Measurements from ENCODE around the gene RIMBP2. TPM values are rescaled to one million over a fixed set of nuclear protein-coding genes. Genes with fewer than 3 reads are reported as not detected.

RIMBP2 gene
- total RNA-seq, 1 experiment from 2014 or later: 0.95 TPM

- TF ChIP-seq EZH2 (IDR thresholded peaks at IDR 0.05; ENCODE audit: borderline replicate concordance, low read depth, low read length, poor library complexity, severe bottlenecking): no peak
- TF ChIP-seq CTCF (conservative IDR thresholded peaks at IDR 0.05; ENCODE audit: low read depth, low read length): no peak
- Histone ChIP-seq H3K4me1 (ENCODE audit: insufficient read depth, low read length, poor library complexity, severe bottlenecking) (no peaks in the 10 kb centered on the region), H3K9me3 (ENCODE audit: low read depth, low read length, poor library complexity, severe bottlenecking) (peaks cover 2% of the 10 kb centered on the region), H3K36me3 (ENCODE audit: insufficient read depth, low read length, poor library complexity, severe bottlenecking) (no peaks in the 10 kb centered on the region), H3K4me3 (ENCODE audit: low read depth, low read length, poor library complexity, severe bottlenecking) (no peak overlapping the region), H3K27ac (ENCODE audit: low read depth, low read length, poor library complexity, severe bottlenecking) (no peak overlapping the region), H3K27me3 (replicated peaks; ENCODE audit: insufficient read depth, low read depth, low read length, poor library complexity) (peaks cover 59% of the 10 kb centered on the region)
- BruUV-seq (replicated peaks): no TSS peak
- intact Hi-C loops (cut with micrococcal nuclease; ENCODE audit: unreplicated experiment): no loop called here
- no peak for DNase-seq (ENCODE audit: low spot score)
- ChIA-PET CTCF (no interaction called here), POLR2A (ENCODE audit: low non-redundant PET) (no interaction called here)
Observed at GRCh38 chr12:130593056-130593455, 123.0 kb downstream of the RIMBP2 start.

- H3K4me1 ChIP-seq (ENCODE audit: insufficient read depth, low read length, poor library complexity, severe bottlenecking): no peaks in the 10 kb centered on the region
- intact Hi-C loops (cut with micrococcal nuclease; ENCODE audit: unreplicated experiment): no loop called here
- H3K27me3 ChIP-seq (replicated peaks; ENCODE audit: insufficient read depth, low read depth, low read length, poor library complexity): peaks cover 59% of the 10 kb centered on the region
- no peak overlapping the region for H3K4me3 ChIP-seq (ENCODE audit: low read depth, low read length, poor library complexity, severe bottlenecking)
- no peak for DNase-seq (ENCODE audit: low spot score)
- no peaks in the 10 kb centered on the region for H3K36me3 ChIP-seq (ENCODE audit: insufficient read depth, low read length, poor library complexity, severe bottlenecking)
- H3K9me3 ChIP-seq (ENCODE audit: low read depth, low read length, poor library complexity, severe bottlenecking): no peaks in the 10 kb centered on the region
- TF ChIP-seq EZH2 (IDR thresholded peaks at IDR 0.05; ENCODE audit: borderline replicate concordance, low read depth, low read length, poor library complexity, severe bottlenecking): no peak
- TF ChIP-seq CTCF (conservative IDR thresholded peaks at IDR 0.05; ENCODE audit: low read depth, low read length): no peak
- ChIA-PET POLR2A (ENCODE audit: low non-redundant PET) (no interaction called here), CTCF (no interaction called here)
- no peak overlapping the region for H3K27ac ChIP-seq (ENCODE audit: low read depth, low read length, poor library complexity, severe bottlenecking)
- BruUV-seq (replicated peaks): no TSS peak
Observed at GRCh38 chr12:130592641-130593040, 123.5 kb downstream of the RIMBP2 start.

GRCh38 chr12:130591736-130592135 lies 124.4 kb downstream of the RIMBP2 start:
- no peaks in the 10 kb centered on the region for H3K4me1 ChIP-seq (ENCODE audit: insufficient read depth, low read length, poor library complexity, severe bottlenecking)
- no peak for TF ChIP-seq EZH2 (IDR thresholded peaks at IDR 0.05; ENCODE audit: borderline replicate concordance, low read depth, low read length, poor library complexity, severe bottlenecking)
- TF ChIP-seq CTCF (conservative IDR thresholded peaks at IDR 0.05; ENCODE audit: low read depth, low read length): no peak
- no TSS peak for BruUV-seq (replicated peaks)
- no peak overlapping the region for H3K4me3 ChIP-seq (ENCODE audit: low read depth, low read length, poor library complexity, severe bottlenecking)
- H3K36me3 ChIP-seq (ENCODE audit: insufficient read depth, low read length, poor library complexity, severe bottlenecking): no peaks in the 10 kb centered on the region
- no peak overlapping the region for H3K27ac ChIP-seq (ENCODE audit: low read depth, low read length, poor library complexity, severe bottlenecking)
- POLR2A ChIA-PET (ENCODE audit: low non-redundant PET): no interaction called here
- no peaks in the 10 kb centered on the region for H3K9me3 ChIP-seq (ENCODE audit: low read depth, low read length, poor library complexity, severe bottlenecking)
- no peak for DNase-seq (ENCODE audit: low spot score)
- peaks cover 58% of the 10 kb centered on the region for H3K27me3 ChIP-seq (replicated peaks; ENCODE audit: insufficient read depth, low read depth, low read length, poor library complexity)
- intact Hi-C loops (cut with micrococcal nuclease; ENCODE audit: unreplicated experiment): no loop called here
- CTCF ChIA-PET: no interaction called here
